Measurements from ENCODE around the gene PRKN.

PRKN gene

DNA sequence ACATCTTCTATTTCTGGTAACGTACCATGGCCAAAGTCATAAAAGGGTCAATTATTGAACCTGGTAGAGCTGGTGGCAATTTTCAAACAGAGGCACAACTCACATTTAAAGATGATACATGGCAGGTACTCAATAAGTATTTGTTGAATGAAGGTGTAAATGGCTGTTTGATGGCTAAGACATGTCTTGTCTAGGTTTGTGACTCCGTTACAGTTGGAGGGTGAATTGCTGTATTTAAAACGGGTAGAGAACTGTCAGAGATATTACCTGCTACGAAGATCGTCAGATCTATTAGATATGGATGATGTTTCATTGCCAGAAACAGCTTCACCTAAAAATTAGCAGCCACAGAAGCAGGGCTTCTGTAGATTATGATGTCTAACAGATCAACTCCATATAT is 601.9 kb downstream of the PRKN start:
- H3K4me1 ChIP-seq (ENCODE audit: control insufficient read depth, insufficient read depth, low read length): no peaks in the 10 kb centered on the region
- no peak for TF ChIP-seq ZNF223 (tag by site-specific recombination; IDR thresholded peaks at IDR 0.05)
- TF ChIP-seq HIC1 (tag by site-specific recombination; IDR thresholded peaks at IDR 0.05): no peak
- ChIA-PET CTCF (interaction anchor here (0.6 kb wide), 1 partner anchor 221 kb away, joined by 3 read pairs; no protein-coding TSS in a partner anchor), POLR2A (no interaction called here)
- no peaks in the 10 kb centered on the region for H3K9me3 ChIP-seq (ENCODE audit: control insufficient read depth, insufficient read depth, low read depth, low read length)
- H3K4me3 ChIP-seq (ENCODE audit: low read depth, low read length): no peak overlapping the region
- no peaks in the 10 kb centered on the region for H3K36me3 ChIP-seq (ENCODE audit: control insufficient read depth in 2 of 2, insufficient read depth in 1 of 2, low read length in 2 of 2)
- no peak overlapping the region for H3K27ac ChIP-seq (ENCODE audit: extremely low read depth, low read depth, low read length)

- Histone ChIP-seq H3K27ac (ENCODE audit: extremely low read depth, low read depth, low read length) (no peak overlapping the region), H3K4me3 (ENCODE audit: low read depth, low read length) (no peak overlapping the region), H3K36me3 (ENCODE audit: control insufficient read depth in 2 of 2, insufficient read depth in 1 of 2, low read length in 2 of 2) (no peaks in the 10 kb centered on the region), H3K4me1 (ENCODE audit: control insufficient read depth, insufficient read depth, low read length) (no peaks in the 10 kb centered on the region), H3K9me3 (ENCODE audit: control insufficient read depth, insufficient read depth, low read depth, low read length) (no peaks in the 10 kb centered on the region)
- CTCF ChIA-PET: interaction anchor here (0.6 to 1.7 kb wide), 4 partner anchors 9 to 612 kb away, joined by 3 to 4 read pairs (median 3); no protein-coding TSS in a partner anchor
- POLR2A ChIA-PET: no interaction called here
- TF ChIP-seq, protein P1, sequence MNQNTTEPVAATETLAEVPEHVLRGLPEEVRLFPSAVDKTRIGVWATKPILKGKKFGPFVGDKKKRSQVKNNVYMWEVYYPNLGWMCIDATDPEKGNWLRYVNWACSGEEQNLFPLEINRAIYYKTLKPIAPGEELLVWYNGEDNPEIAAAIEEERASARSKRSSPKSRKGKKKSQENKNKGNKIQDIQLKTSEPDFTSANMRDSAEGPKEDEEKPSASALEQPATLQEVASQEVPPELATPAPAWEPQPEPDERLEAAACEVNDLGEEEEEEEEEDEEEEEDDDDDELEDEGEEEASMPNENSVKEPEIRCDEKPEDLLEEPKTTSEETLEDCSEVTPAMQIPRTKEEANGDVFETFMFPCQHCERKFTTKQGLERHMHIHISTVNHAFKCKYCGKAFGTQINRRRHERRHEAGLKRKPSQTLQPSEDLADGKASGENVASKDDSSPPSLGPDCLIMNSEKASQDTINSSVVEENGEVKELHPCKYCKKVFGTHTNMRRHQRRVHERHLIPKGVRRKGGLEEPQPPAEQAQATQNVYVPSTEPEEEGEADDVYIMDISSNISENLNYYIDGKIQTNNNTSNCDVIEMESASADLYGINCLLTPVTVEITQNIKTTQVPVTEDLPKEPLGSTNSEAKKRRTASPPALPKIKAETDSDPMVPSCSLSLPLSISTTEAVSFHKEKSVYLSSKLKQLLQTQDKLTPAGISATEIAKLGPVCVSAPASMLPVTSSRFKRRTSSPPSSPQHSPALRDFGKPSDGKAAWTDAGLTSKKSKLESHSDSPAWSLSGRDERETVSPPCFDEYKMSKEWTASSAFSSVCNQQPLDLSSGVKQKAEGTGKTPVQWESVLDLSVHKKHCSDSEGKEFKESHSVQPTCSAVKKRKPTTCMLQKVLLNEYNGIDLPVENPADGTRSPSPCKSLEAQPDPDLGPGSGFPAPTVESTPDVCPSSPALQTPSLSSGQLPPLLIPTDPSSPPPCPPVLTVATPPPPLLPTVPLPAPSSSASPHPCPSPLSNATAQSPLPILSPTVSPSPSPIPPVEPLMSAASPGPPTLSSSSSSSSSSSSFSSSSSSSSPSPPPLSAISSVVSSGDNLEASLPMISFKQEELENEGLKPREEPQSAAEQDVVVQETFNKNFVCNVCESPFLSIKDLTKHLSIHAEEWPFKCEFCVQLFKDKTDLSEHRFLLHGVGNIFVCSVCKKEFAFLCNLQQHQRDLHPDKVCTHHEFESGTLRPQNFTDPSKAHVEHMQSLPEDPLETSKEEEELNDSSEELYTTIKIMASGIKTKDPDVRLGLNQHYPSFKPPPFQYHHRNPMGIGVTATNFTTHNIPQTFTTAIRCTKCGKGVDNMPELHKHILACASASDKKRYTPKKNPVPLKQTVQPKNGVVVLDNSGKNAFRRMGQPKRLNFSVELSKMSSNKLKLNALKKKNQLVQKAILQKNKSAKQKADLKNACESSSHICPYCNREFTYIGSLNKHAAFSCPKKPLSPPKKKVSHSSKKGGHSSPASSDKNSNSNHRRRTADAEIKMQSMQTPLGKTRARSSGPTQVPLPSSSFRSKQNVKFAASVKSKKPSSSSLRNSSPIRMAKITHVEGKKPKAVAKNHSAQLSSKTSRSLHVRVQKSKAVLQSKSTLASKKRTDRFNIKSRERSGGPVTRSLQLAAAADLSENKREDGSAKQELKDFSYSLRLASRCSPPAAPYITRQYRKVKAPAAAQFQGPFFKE (tag by site-specific recombination; IDR thresholded peaks at IDR 0.05; ENCODE audit: borderline replicate concordance): no peak
- TF ChIP-seq ZSCAN18 (tag by site-specific recombination; IDR thresholded peaks at IDR 0.05): no peak
- no peak for TF ChIP-seq ZNF146 (tag by site-specific recombination; IDR thresholded peaks at IDR 0.05)
- TF ChIP-seq ATF2 (tag by site-specific recombination; IDR thresholded peaks at IDR 0.05; ENCODE audit: low read depth): no peak
- TF ChIP-seq ZNF335 (tag by site-specific recombination; conservative IDR thresholded peaks at IDR 0.05): no peak
- no peak for TF ChIP-seq KLF10 (tag by site-specific recombination; IDR thresholded peaks at IDR 0.05)
- TF ChIP-seq, protein P2, sequence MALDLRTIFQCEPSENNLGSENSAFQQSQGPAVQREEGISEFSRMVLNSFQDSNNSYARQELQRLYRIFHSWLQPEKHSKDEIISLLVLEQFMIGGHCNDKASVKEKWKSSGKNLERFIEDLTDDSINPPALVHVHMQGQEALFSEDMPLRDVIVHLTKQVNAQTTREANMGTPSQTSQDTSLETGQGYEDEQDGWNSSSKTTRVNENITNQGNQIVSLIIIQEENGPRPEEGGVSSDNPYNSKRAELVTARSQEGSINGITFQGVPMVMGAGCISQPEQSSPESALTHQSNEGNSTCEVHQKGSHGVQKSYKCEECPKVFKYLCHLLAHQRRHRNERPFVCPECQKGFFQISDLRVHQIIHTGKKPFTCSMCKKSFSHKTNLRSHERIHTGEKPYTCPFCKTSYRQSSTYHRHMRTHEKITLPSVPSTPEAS (tag by site-specific recombination; IDR thresholded peaks at IDR 0.05): no peak
- TF ChIP-seq SALL2 (tag by site-specific recombination; IDR thresholded peaks at IDR 0.05; ENCODE audit: borderline replicate concordance): no peak
- TF ChIP-seq ZNF645 (tag by site-specific recombination; IDR thresholded peaks at IDR 0.05): no peak
- TF ChIP-seq ZNF639 (tag by site-specific recombination; IDR thresholded peaks at IDR 0.05): no peak
- TF ChIP-seq, protein P3, sequence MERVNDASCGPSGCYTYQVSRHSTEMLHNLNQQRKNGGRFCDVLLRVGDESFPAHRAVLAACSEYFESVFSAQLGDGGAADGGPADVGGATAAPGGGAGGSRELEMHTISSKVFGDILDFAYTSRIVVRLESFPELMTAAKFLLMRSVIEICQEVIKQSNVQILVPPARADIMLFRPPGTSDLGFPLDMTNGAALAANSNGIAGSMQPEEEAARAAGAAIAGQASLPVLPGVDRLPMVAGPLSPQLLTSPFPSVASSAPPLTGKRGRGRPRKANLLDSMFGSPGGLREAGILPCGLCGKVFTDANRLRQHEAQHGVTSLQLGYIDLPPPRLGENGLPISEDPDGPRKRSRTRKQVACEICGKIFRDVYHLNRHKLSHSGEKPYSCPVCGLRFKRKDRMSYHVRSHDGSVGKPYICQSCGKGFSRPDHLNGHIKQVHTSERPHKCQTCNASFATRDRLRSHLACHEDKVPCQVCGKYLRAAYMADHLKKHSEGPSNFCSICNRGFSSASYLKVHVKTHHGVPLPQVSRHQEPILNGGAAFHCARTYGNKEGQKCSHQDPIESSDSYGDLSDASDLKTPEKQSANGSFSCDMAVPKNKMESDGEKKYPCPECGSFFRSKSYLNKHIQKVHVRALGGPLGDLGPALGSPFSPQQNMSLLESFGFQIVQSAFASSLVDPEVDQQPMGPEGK (tag by site-specific recombination; IDR thresholded peaks at IDR 0.05): no peak
- TF ChIP-seq ZSCAN30 (tag by site-specific recombination; IDR thresholded peaks at IDR 0.05): no peak
- TF ChIP-seq ZNF571 (tag by site-specific recombination; IDR thresholded peaks at IDR 0.05): no peak
These were observed 602.7 kb downstream of the PRKN start for GRCh38 chr6:162124710-162125435.
